Adrenal gland (tissue), 12 donors: ENCODE measurements around the gene OXSR1. TPM values are rescaled to one million over a fixed set of nuclear protein-coding genes. Genes with fewer than 3 reads are reported as not detected.

ENCODE experiments used
- DNase-seq, 7 donors: peaks; one replicate each; pipeline ENCODE4 v3.0.0-alpha.2; 2019 to 2020
- H3K27ac ChIP-seq, 5 donors: fragments of 200-600 bp; sonication (generic) in 4 of 5; 1 replicate in 3 of 5; 2 replicates in 2 of 5; pipeline versions ENCODE4 v1.5.1 to v1.8.0; 2016 to 2020; ENCODE audit warnings: mild to moderate bottlenecking in 1 of 5
- H3K27me3 ChIP-seq: fragments of 200-600 bp; 2 replicates; pipeline ENCODE4 v1.8.0; 2021
- H3K36me3 ChIP-seq, 2 donors: fragments of 200-600 bp; replicated peaks in 1 of 2; 1 replicate in 1 of 2; 2 replicates in 1 of 2; pipeline versions ENCODE4 v1.5.1 to v1.8.0; 2018 to 2022
- H3K4me1 ChIP-seq, 2 donors: fragments of 200-600 bp; replicated peaks in 1 of 2; 1 replicate in 1 of 2; 2 replicates in 1 of 2; pipeline versions ENCODE4 v1.5.1 to v1.8.0; 2018 to 2021
- H3K4me3 ChIP-seq, 4 donors: fragments of 200-600 bp; sonication (generic) in 3 of 4; one replicate each; pipeline ENCODE4 v1.5.1; 2016 to 2018
- H3K9me3 ChIP-seq, 3 donors: fragments of 200-600 bp; sonication (generic) in 1 of 3; replicated peaks in 1 of 3; 1 replicate in 2 of 3; 2 replicates in 1 of 3; pipeline versions ENCODE4 v1.5.1 to v1.8.0; 2016 to 2021
- CTCF ChIP-seq, 6 experiments: fragments of 450-650 bp in 4 of 6; fragments of 200-600 bp in 2 of 6; sonication (generic) in 1 of 6; IDR thresholded peaks; 1 replicate in 5 of 6; 2 replicates in 1 of 6; pipeline versions ENCODE4 v1.5.1 to v1.8.0; 2016 to 2021; ENCODE audit warnings: antibody characterized with exemption in 6 of 6, mild to moderate bottlenecking in 2 of 6, moderate library complexity in 1 of 6
- POLR2A ChIP-seq, 2 donors: fragments of 450-650 bp; IDR thresholded peaks; one replicate each; pipeline ENCODE4 v1.6.1; 2017; ENCODE audit warnings: antibody characterized with exemption in 2 of 2, mild to moderate bottlenecking in 2 of 2, moderate library complexity in 1 of 2
- WGBS, 4 donors: extraction: QIAGEN DNeasy Blood & Tissue Kit in 2 of 4; methylation state at CpG; one replicate each; pipeline versions ENCODE4 v1.1.5 to v1.1.7; 2013 to 2017; 5-methylcytosine and 5-hydroxymethylcytosine counted together
- intact Hi-C, 2 donors: fragments of 100-400 bp; cut with DNase I; formaldehyde crosslinking; loops; one replicate each; pipeline versions ENCODE4 v1.14.1 to v1.15.0; 2022 to 2023
- polyA plus RNA-seq, 3 donors: library from polyadenylated mRNA; stranded (reverse); fragments of 200-250 nt in 2 of 3; fragments of 350-450 nt in 1 of 3; fragmentation: Illumina TruSeq in 1 of 3; extraction: RNeasy Lipid Tissue Mini Kit (QIAGEN cat#74804) in 1 of 3; gene quantifications; one replicate each; pipeline ENCODE4 v1.2.3, GENCODE V29; 2013 to 2014
- total RNA-seq, 9 donors: library from RNA; depleted of rRNA in 4 of 9; stranded (reverse); fragments of >200 nt in 4 of 9; fragments of 120-200 nt in 1 of 9; fragmentation: NEBNext Ultra II Directional in 1 of 9; extraction: Animal tissue kit (Norgen Biotek cat#: 25700) in 1 of 9; gene quantifications; one replicate each; pipeline versions ENCODE4 v1.1.0 to v1.2.4, GENCODE V29; 2013 to 2023
- donor health status: healthy with polysubstance abuse.
- donor health status: Bipolar disorder and iron deficiency.
- donor health status: DM: yes; HTN: yes; CAD: no.
- donor health status: DM: no; HTN: no; CAD: no.
- donor health status: DM: no; HTN: no; CAD: no.
- donor health status: DM: yes; HTN: yes; CAD: no.

The OXSR1 gene
- total and polyA plus RNA-seq, 12 donors = 14.8 to 47.5 (median 29.3) TPM

- no peaks in the 10 kb centered on the region for H3K9me3 ChIP-seq
Measured at GRCh38 chr3:38260474-38260873, 95.1 kb downstream of the OXSR1 start.

GRCh38 chr3:38264353-38264771 lies 99.0 kb downstream of the OXSR1 start:
- Histone ChIP-seq H3K4me3 (no peak overlapping the region), H3K27me3 (no peaks in the 10 kb centered on the region), H3K36me3 (no peaks in the 10 kb centered on the region)

More at GRCh38 chr3:38260474-38260873, 95.1 kb downstream of the OXSR1 start:
- H3K27ac ChIP-seq = no peak overlapping the region
- intact Hi-C loops = no loop called here
- 93 to 98% (median 96%) methylated on average over 2 of the region's 2 CpGs for WGBS, 4 donors
- DNase-seq = no peak
- no peaks in the 10 kb centered on the region for H3K36me3 ChIP-seq
- TF ChIP-seq POLR2A (IDR thresholded peaks at IDR 0.05) = no peak
- TF ChIP-seq CTCF (IDR thresholded peaks at IDR 0.05) = no peak
- H3K4me1 ChIP-seq = peaks cover 14 to 27% of the 10 kb centered on the region in 2 donors
- H3K27me3 ChIP-seq = no peaks in the 10 kb centered on the region
- no peak overlapping the region for H3K4me3 ChIP-seq

GRCh38 chr3:38264779-38265178 lies 99.4 kb downstream of the OXSR1 start:
- TF ChIP-seq CTCF (IDR thresholded peaks at IDR 0.05) = no peak
- no peak for TF ChIP-seq POLR2A (IDR thresholded peaks at IDR 0.05)
- intact Hi-C loops = no loop called here
- 74 to 91% (median 86%) methylated on average over 1 of the region's 1 CpG for WGBS, 4 donors
- Histone ChIP-seq H3K36me3 (no peaks in the 10 kb centered on the region), H3K27me3 (no peaks in the 10 kb centered on the region), H3K27ac (no peak overlapping the region), H3K4me1 (peaks cover 4 to 8% of the 10 kb centered on the region in 2 donors), H3K9me3 (no peaks in the 10 kb centered on the region), H3K4me3 (no peak overlapping the region)
- DNase-seq = no peak

More at GRCh38 chr3:38264353-38264771, 99.0 kb downstream of the OXSR1 start:
- Histone ChIP-seq H3K9me3 (no peaks in the 10 kb centered on the region), H3K4me1 (peaks cover 4 to 8% of the 10 kb centered on the region in 2 donors), H3K27ac (no peak overlapping the region)
- intact Hi-C loops = no loop called here
- no peak for TF ChIP-seq POLR2A (IDR thresholded peaks at IDR 0.05)
- no peak for TF ChIP-seq CTCF (IDR thresholded peaks at IDR 0.05)
- DNase-seq = peak in 4 of 7 donors; percentile 51 to 74 (median 62)
- WGBS, 4 donors = 0% methylated on average over 1 of the region's 1 CpG; no CpG with 5 or more reads in 1 of the 4 donors

GRCh38 chr3:38265604-38266307 lies 100.4 kb downstream of the OXSR1 start, which contains the start of gene SLC22A13:
SLC22A13 (plus strand) TSS chr3:38265812; CDS start chr3:38265861, 49 bp downstream.
- no peak within 1 kb of the TSS for H3K4me3 ChIP-seq
- H3K9me3 ChIP-seq = no peaks in the 10 kb centered on the region
- H3K4me1 ChIP-seq = peaks cover 4 to 8% of the 10 kb centered on the region in 2 donors
- H3K36me3 ChIP-seq = no peaks in the 10 kb centered on the region
- no peak within 1 kb of the TSS for H3K27ac ChIP-seq
- H3K27me3 ChIP-seq = no peaks in the 10 kb centered on the region
- 94 to 100% (median 96%) methylated on average over 7 to 9 of the region's 9 CpGs for WGBS, 4 donors
- DNase-seq = no peak
- intact Hi-C loops = no loop called here
- TF ChIP-seq CTCF (IDR thresholded peaks at IDR 0.05) = no peak
- TF ChIP-seq POLR2A (IDR thresholded peaks at IDR 0.05) = no peak
